Breast epithelium (tissue), 4 donors: ENCODE results near the gene METTL21C. TPM values are rescaled to one million over a fixed set of nuclear protein-coding genes. Genes with fewer than 3 reads are reported as not detected.

ENCODE experiments used
- DNase-seq, 2 donors: peaks; one replicate each; pipeline ENCODE4 v3.0.0-alpha.2; 2019; ENCODE audit warnings: low spot score in 2 of 2
- H3K27ac ChIP-seq, 2 donors: fragments of 200-600 bp; sonication (generic) in 1 of 2; one replicate each; pipeline ENCODE4 v1.5.1; 2016 to 2019; ENCODE audit warnings: mild to moderate bottlenecking in 1 of 2
- H3K27me3 ChIP-seq, 2 donors: fragments of 200-600 bp; sonication (generic) in 1 of 2; one replicate each; pipeline versions ENCODE4 v1.5.1 to v1.6.0; 2017 to 2019; ENCODE audit warnings: control low read depth in 1 of 2, mild to moderate bottlenecking in 1 of 2
- H3K36me3 ChIP-seq: fragments of 200-600 bp; one replicate; pipeline ENCODE4 v1.5.1; 2019
- H3K4me1 ChIP-seq, 2 donors: fragments of 200-600 bp; sonication (generic); one replicate each; pipeline ENCODE4 v1.5.1; 2016 to 2019; ENCODE audit warnings: control low read depth in 1 of 2
- H3K4me3 ChIP-seq, 3 donors: fragments of 200-600 bp; sonication (generic); 1 replicate in 2 of 3; 2 replicates in 1 of 3; pipeline ENCODE4 v1.5.1; 2016 to 2019; ENCODE audit warnings: mild to moderate bottlenecking in 3 of 3, moderate library complexity in 2 of 3
- H3K9me3 ChIP-seq, 2 donors: fragments of 200-600 bp; sonication (generic) in 1 of 2; one replicate each; pipeline ENCODE4 v1.5.1; 2016 to 2019; ENCODE audit warnings: control low read depth in 1 of 2
- CTCF ChIP-seq, 3 donors: fragments of 450-650 bp; IDR thresholded peaks; one replicate each; pipeline ENCODE4 v1.5.1; 2016 to 2017; ENCODE audit warnings: antibody characterized with exemption in 3 of 3, mild to moderate bottlenecking in 3 of 3, moderate library complexity in 3 of 3
- POLR2A ChIP-seq: fragments of 450-650 bp; IDR thresholded peaks from one replicate; pipeline ENCODE4 v1.6.1; 2016; ENCODE audit warnings: antibody characterized with exemption, mild to moderate bottlenecking, moderate library complexity
- POLR2AphosphoS5 ChIP-seq, 3 donors: sonication (generic); formaldehyde crosslinking; IDR thresholded peaks; one replicate each; pipeline ENCODE4 v1.6.1; 2017; ENCODE audit warnings: antibody characterized with exemption in 3 of 3
- intact Hi-C: fragments of 100-400 bp; cut with DNase I; formaldehyde crosslinking; loops from one replicate; pipeline ENCODE4 v1.15.1; 2023; ENCODE audit warnings: low total_unique reads
- total RNA-seq, 3 donors: library from RNA; depleted of rRNA; stranded (reverse); fragments of >200 nt; gene quantifications; one replicate each; pipeline ENCODE4 v1.1.0, GENCODE V29; 2016

METTL21C gene
- total RNA-seq, 3 donors from 2014 or later = not detected

GRCh38 chr13:102643656-102644055 lies 51.2 kb downstream of the METTL21C start:
- no peak overlapping the region for H3K27ac ChIP-seq
- H3K36me3 ChIP-seq = peaks cover 23% of the 10 kb centered on the region

GRCh38 chr13:102642475-102642874 lies 52.4 kb downstream of the METTL21C start:
- H3K27ac ChIP-seq = no peak overlapping the region
- peak; percentile 51 to 64 for DNase-seq
- H3K4me3 ChIP-seq = no peak overlapping the region
- no peak for TF ChIP-seq POLR2AphosphoS5 (IDR thresholded peaks at IDR 0.05)
- no peak for TF ChIP-seq POLR2A
- no peak for TF ChIP-seq CTCF (IDR thresholded peaks at IDR 0.05)
- H3K27me3 ChIP-seq = no peaks in the 10 kb centered on the region
- no peaks in the 10 kb centered on the region for H3K4me1 ChIP-seq
- H3K36me3 ChIP-seq = peaks cover 28% of the 10 kb centered on the region
- intact Hi-C loops = no loop called here
- H3K9me3 ChIP-seq = no peaks in the 10 kb centered on the region

More at GRCh38 chr13:102643656-102644055, 51.2 kb downstream of the METTL21C start:
- intact Hi-C loops = no loop called here
- no peaks in the 10 kb centered on the region for H3K4me1 ChIP-seq
- no peak for TF ChIP-seq POLR2AphosphoS5 (IDR thresholded peaks at IDR 0.05)
- TF ChIP-seq POLR2A = no peak
- no peak for TF ChIP-seq CTCF (IDR thresholded peaks at IDR 0.05)
- no peak for DNase-seq
- H3K27me3 ChIP-seq = no peaks in the 10 kb centered on the region
- H3K9me3 ChIP-seq = no peaks in the 10 kb centered on the region
- no peak overlapping the region for H3K4me3 ChIP-seq

- H3K4me3 ChIP-seq = no peak overlapping the region
- H3K36me3 ChIP-seq = peaks cover 25% of the 10 kb centered on the region
- DNase-seq = no peak
- H3K4me1 ChIP-seq = no peaks in the 10 kb centered on the region
- no peak for TF ChIP-seq POLR2A
- H3K9me3 ChIP-seq = no peaks in the 10 kb centered on the region
- intact Hi-C loops = no loop called here
- H3K27ac ChIP-seq = no peak overlapping the region
- H3K27me3 ChIP-seq = no peaks in the 10 kb centered on the region
Measured at GRCh38 chr13:102642029-102642428, 52.8 kb downstream of the METTL21C start.

GRCh38 chr13:102638741-102639140 lies 56.1 kb downstream of the METTL21C start:
- peaks cover 15% of the 10 kb centered on the region for H3K36me3 ChIP-seq
- H3K27me3 ChIP-seq = no peaks in the 10 kb centered on the region
- no peak overlapping the region for H3K27ac ChIP-seq
- TF ChIP-seq CTCF (IDR thresholded peaks at IDR 0.05) = no peak
- TF ChIP-seq POLR2AphosphoS5 (IDR thresholded peaks at IDR 0.05) = no peak
- no peak for TF ChIP-seq POLR2A
- no peak for DNase-seq
- intact Hi-C loops = no loop called here
- no peak overlapping the region for H3K4me3 ChIP-seq
- H3K9me3 ChIP-seq = no peaks in the 10 kb centered on the region
- no peaks in the 10 kb centered on the region for H3K4me1 ChIP-seq

Other genes with a start within 250 kb of the METTL21C start
- gene TPP2, start 98.1 kb downstream of the METTL21C start, total RNA-seq = 10 to 100 TPM; 50.2 to 62.9 (median 51.8) TPM
- 10 to 100 TPM in 1 of 3 donors, 1 to 10 TPM in 2; 8.3 to 11.8 (median 9.3) TPM for gene TEX30, start 78.7 kb upstream of the METTL21C start, total RNA-seq
- 1 to 10 TPM; 3.2 to 5.9 (median 5.9) TPM for gene POGLUT2, start 103.9 kb upstream of the METTL21C start, total RNA-seq
- gene BIVM, start 104.1 kb upstream of the METTL21C start, total RNA-seq = 10 to 100 TPM; 15.2 to 29.6 (median 27.2) TPM
- gene ERCC5, start 151.0 kb upstream of the METTL21C start, total RNA-seq = 10 to 100 TPM; 76.0 to 85.0 (median 77.6) TPM